ENCODE results near the gene MCTP2.

The MCTP2 gene

GRCh38 chr15:94421706-94422105, 190.3 kb downstream of the MCTP2 start:
- no peak for TF ChIP-seq CTCF (IDR thresholded peaks at IDR 0.05; ENCODE audit: control insufficient read depth, insufficient read depth, low read depth, low read length, missing control alignments)
- no peak overlapping the region for H3K4me3 ChIP-seq (ENCODE audit: control insufficient read depth, low read depth, low read length)
- no peak for DNase-seq (ENCODE audit: low read depth)

- no peak for TF ChIP-seq CTCF (IDR thresholded peaks at IDR 0.05; ENCODE audit: control insufficient read depth, insufficient read depth, low read depth, low read length, missing control alignments)
- no peak overlapping the region for H3K4me3 ChIP-seq (ENCODE audit: control insufficient read depth, low read depth, low read length)
Observed at GRCh38 chr15:94432279-94432678, 200.9 kb downstream of the MCTP2 start.

GRCh38 chr15:94439158-94439557, 207.8 kb downstream of the MCTP2 start:
- no peak overlapping the region for H3K4me3 ChIP-seq (ENCODE audit: control insufficient read depth, low read depth, low read length)
- no peak for TF ChIP-seq CTCF (IDR thresholded peaks at IDR 0.05; ENCODE audit: control insufficient read depth, insufficient read depth, low read depth, low read length, missing control alignments)
- DNase-seq (ENCODE audit: low read depth) = no peak

More at GRCh38 chr15:94432279-94432678, 200.9 kb downstream of the MCTP2 start:
- no peak for DNase-seq (ENCODE audit: low read depth)

- DNase-seq (ENCODE audit: low read depth) = no peak
- TF ChIP-seq CTCF (IDR thresholded peaks at IDR 0.05; ENCODE audit: control insufficient read depth, insufficient read depth, low read depth, low read length, missing control alignments) = no peak
- no peak overlapping the region for H3K4me3 ChIP-seq (ENCODE audit: control insufficient read depth, low read depth, low read length)
Observed at GRCh38 chr15:94441760-94442159, 210.4 kb downstream of the MCTP2 start.

GRCh38 chr15:94442480-94442879, 211.1 kb downstream of the MCTP2 start:
- DNase-seq (ENCODE audit: low read depth) = no peak
- no peak for TF ChIP-seq CTCF (IDR thresholded peaks at IDR 0.05; ENCODE audit: control insufficient read depth, insufficient read depth, low read depth, low read length, missing control alignments)
- no peak overlapping the region for H3K4me3 ChIP-seq (ENCODE audit: control insufficient read depth, low read depth, low read length)

- no peak overlapping the region for H3K4me3 ChIP-seq (ENCODE audit: control insufficient read depth, low read depth, low read length)
- TF ChIP-seq CTCF (IDR thresholded peaks at IDR 0.05; ENCODE audit: control insufficient read depth, insufficient read depth, low read depth, low read length, missing control alignments) = no peak
- no peak for DNase-seq (ENCODE audit: low read depth)
Observed at GRCh38 chr15:94443186-94443585, 211.8 kb downstream of the MCTP2 start.

Data from AG09309 (cell line).